Activated CD8-positive, alpha-beta T cell treated with anti-CD3 and anti-CD28 coated beads, Interleukin-2, amount 10 ng/mL, durations not matched to agents 7 days and 5 days (primary cell): ENCODE results near the gene TSSK2. TPM values are rescaled to one million over a fixed set of nuclear protein-coding genes. Genes with fewer than 3 reads are reported as not detected.

Experiments used
- ATAC-seq: fragments of 150-1000 bp; cut with Tn5 transposase; one replicate; pipeline ENCODE4 v1.10.0; 2021; ENCODE audit warnings: moderate library complexity
- CTCF ChIA-PET: fragments of 350-600 bp; sonication (Branson Sonifier 250); formaldehyde crosslinking; loops from one replicate; lab custom pipeline; 2021; ENCODE audit warnings: antibody characterized with exemption; lab: Charles Lee
- POLR2A ChIA-PET: fragments of 350-600 bp; sonication (Branson Sonifier 250); formaldehyde crosslinking; loops from one replicate; lab custom pipeline; 2021; ENCODE audit warnings: antibody characterized with exemption; lab: Charles Lee
- DNase-seq: peaks from one replicate; pipeline ENCODE4 v3.0.0-alpha.2; 2020
- H3K27ac Mint-ChIP-seq: one replicate; pipeline ENCODE4 v1.8.0; 2021; ENCODE audit warnings: mild to moderate bottlenecking, mixed read lengths
- H3K27me3 Mint-ChIP-seq: one replicate; pipeline ENCODE4 v1.8.0; 2021; ENCODE audit warnings: low read depth, mixed read lengths
- H3K36me3 Mint-ChIP-seq: one replicate; pipeline ENCODE4 v1.8.0; 2021; ENCODE audit warnings: low read depth, mixed read lengths
- H3K4me1 Mint-ChIP-seq: one replicate; pipeline ENCODE4 v1.8.0; 2021; ENCODE audit warnings: low read depth, mixed read lengths
- H3K4me3 Mint-ChIP-seq: one replicate; pipeline ENCODE4 v1.8.0; 2021; ENCODE audit warnings: mild to moderate bottlenecking, mixed read lengths
- H3K9me3 Mint-ChIP-seq: one replicate; pipeline ENCODE4 v1.8.0; 2022; ENCODE audit warnings: mixed read lengths; ENCODE audit not compliant: insufficient read depth
- total RNA-seq, 2 experiments: library from RNA; stranded (reverse); gene quantifications; one replicate each; pipeline ENCODE4 v1.2.3, GENCODE V29; 2021

Gene TSSK2
- total RNA-seq, 2 experiments from 2014 or later: not detected

DNA sequence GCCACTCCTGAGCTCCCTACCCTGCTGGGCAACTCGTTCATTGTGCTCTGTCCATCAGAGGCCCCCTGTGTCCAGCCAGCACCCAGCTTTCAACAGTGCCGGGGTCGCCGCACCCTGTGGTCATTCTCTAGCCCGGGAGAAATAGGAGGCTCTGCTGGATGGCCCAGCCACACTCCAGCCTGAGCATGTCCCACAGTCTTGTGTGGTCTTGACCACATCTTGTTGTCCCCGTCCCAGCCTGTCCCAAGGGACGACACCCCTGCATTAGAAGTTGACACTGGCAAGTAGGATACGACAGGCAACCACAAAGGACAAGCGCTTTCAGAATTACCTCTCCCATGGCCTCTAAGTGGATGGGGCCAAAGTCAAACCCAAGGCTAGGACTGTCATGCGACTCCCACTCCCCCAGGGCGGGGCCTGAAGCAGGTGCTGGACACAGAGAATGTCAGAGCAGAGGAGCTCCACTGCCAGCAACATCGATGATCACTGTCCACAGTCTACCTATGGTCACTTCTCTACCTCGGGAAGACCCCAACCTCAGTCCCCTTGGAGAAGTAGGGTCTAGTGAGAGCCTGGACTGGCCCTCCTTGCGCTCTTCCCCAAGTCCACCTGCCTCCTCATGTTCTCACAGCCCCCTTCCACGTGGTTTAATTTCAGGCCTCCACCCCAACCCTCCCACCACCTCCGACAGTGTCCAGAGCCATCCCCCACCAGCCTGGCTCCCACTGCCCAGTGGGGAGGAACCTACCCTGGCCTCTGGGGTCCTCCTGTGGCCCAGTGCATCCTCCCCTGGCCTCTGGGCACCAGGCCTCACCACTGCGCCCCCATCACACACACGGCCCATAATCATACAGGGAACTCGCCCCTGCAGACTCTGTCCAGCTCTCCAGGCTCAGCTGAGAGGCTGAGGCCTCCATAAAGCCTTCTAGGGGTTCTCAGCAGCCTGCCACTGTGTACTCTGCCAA lies 4.5 kb upstream of the TSSK2 start:
- CTCF ChIA-PET: interaction anchor here (1.6 kb wide), 1 partner anchor 18 kb away, joined by 5 read pairs; the partner anchor contains the start of gene ESS2
- Mint-ChIP-seq H3K4me3 (no peak overlapping the region), H3K36me3 (peaks cover 4% of the 10 kb centered on the region), H3K27me3 (no peaks in the 10 kb centered on the region), H3K27ac (no peak overlapping the region), H3K9me3 (no peaks in the 10 kb centered on the region), H3K4me1 (peaks cover 8% of the 10 kb centered on the region)
- POLR2A ChIA-PET: no interaction called here
- ATAC-seq: no peak
- DNase-seq: no peak

DNA sequence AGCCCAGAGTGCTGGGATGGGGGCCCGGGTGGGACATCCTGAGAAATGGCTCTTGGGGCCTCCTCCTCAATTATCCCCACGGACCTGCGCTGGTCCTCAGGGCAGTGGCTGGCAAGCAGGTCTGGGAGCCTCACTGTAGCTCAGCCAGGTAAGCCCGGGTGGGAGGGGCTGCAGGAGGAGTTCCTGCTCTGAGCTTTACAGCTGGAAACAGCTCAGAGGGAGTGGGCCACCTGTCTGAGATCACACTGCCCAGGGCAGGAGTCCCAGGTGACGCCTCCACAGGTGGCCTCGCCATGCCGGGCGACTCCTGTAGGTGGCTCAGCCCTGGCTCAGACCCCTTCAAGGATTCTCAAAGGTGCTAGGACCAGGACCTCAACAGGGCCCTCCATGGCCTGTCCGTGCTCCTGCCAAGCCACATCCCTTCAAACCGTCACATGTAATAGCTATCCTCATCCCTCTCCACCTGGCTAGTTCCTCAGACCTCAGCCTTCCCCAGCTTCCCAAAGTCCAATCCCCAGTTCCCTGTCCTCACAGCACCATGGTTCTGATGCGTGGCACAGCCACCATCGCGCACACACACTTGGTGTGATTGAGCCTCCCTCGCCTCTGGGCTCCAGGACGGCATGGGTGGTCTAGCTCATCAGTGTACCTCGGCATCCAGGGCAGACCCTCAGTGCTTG lies 3.6 kb upstream of the TSSK2 start:
- ChIA-PET POLR2A (no interaction called here), CTCF (no interaction called here)
- Mint-ChIP-seq H3K4me3 (no peak overlapping the region), H3K27ac (no peak overlapping the region), H3K36me3 (peaks cover 7% of the 10 kb centered on the region), H3K27me3 (no peaks in the 10 kb centered on the region), H3K4me1 (peaks cover 7% of the 10 kb centered on the region), H3K9me3 (no peaks in the 10 kb centered on the region)
- no peak for DNase-seq
- no peak for ATAC-seq

- ChIA-PET CTCF (no interaction called here), POLR2A (no interaction called here)
- Mint-ChIP-seq H3K27ac (no peak overlapping the region), H3K36me3 (peaks cover 10% of the 10 kb centered on the region), H3K4me3 (no peak overlapping the region), H3K9me3 (no peaks in the 10 kb centered on the region), H3K4me1 (peaks cover 2% of the 10 kb centered on the region), H3K27me3 (no peaks in the 10 kb centered on the region)
- ATAC-seq (no peak), DNase-seq (no peak)
Observed at GRCh38 chr22:19128009-19128401, 3.1 kb upstream of the TSSK2 start.

DNA sequence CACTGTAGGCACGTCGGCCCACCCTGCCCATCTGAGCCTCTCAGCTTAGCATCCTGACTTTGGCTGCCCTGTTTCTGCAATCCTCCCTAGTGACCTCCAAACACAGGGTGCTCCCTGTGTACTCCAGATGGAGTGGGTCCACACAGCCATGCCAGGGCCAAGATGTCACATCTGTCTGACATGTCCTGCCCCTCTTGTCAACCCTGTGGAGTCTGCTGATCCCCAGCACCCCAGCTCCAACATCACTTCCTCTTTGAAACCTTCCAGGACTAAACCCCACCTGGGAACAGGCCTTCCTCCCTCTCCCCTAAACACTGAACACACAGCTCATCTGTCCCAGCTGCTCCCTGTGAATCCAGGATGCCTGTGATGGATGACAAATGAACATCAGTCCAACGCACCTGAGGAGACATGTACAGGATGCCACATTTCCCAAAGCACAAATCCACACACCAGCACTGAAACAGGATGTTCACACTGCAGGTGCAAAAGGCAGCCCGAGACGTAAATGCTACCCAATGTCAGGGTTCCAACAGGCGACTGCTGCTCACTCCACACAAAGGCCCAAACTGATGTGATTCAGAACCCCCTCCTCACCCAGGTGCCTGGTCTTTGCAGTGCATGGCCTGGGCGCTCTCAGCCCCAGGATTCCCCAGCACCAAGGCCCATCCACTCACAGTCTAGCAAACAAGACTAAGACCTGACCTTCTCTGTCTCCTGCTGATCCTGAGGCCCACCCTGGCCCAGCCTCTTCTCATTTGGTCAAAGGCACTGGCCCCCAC lies 2.0 kb upstream of the TSSK2 start:
- Mint-ChIP-seq H3K27me3 (no peaks in the 10 kb centered on the region), H3K9me3 (no peaks in the 10 kb centered on the region), H3K4me1 (no peaks in the 10 kb centered on the region), H3K4me3 (no peak overlapping the region), H3K36me3 (peaks cover 10% of the 10 kb centered on the region), H3K27ac (no peak overlapping the region)
- no peak for DNase-seq
- CTCF ChIA-PET: no interaction called here
- POLR2A ChIA-PET: no interaction called here
- no peak for ATAC-seq

- DNase-seq: no peak
- POLR2A ChIA-PET: no interaction called here
- Mint-ChIP-seq H3K27ac (peak overlapping the region; percentile 39), H3K9me3 (no peaks in the 10 kb centered on the region), H3K4me3 (no peak overlapping the region), H3K36me3 (peaks cover 12% of the 10 kb centered on the region), H3K27me3 (no peaks in the 10 kb centered on the region), H3K4me1 (no peaks in the 10 kb centered on the region)
- ATAC-seq: no peak
- CTCF ChIA-PET: interaction anchor here (1.9 kb wide), 1 partner anchor 14 kb away, joined by 6 read pairs; the partner anchor contains the start of gene ESS2
Observed at GRCh38 chr22:19129871-19130270, 1.2 kb upstream of the TSSK2 start.

GRCh38 chr22:19131685-19132015 lies 542 bp downstream of the TSSK2 start:
- Mint-ChIP-seq H3K27me3 (no peaks in the 10 kb centered on the region), H3K4me1 (no peaks in the 10 kb centered on the region), H3K9me3 (no peaks in the 10 kb centered on the region), H3K4me3 (no peak overlapping the region), H3K27ac (no peak overlapping the region), H3K36me3 (peaks cover 25% of the 10 kb centered on the region)
- POLR2A ChIA-PET: no interaction called here
- ATAC-seq (no peak), DNase-seq (no peak)
- CTCF ChIA-PET: interaction anchor here (1.9 kb wide), 1 partner anchor 13 kb away, joined by 6 read pairs; the partner anchor contains the start of gene ESS2

DNA sequence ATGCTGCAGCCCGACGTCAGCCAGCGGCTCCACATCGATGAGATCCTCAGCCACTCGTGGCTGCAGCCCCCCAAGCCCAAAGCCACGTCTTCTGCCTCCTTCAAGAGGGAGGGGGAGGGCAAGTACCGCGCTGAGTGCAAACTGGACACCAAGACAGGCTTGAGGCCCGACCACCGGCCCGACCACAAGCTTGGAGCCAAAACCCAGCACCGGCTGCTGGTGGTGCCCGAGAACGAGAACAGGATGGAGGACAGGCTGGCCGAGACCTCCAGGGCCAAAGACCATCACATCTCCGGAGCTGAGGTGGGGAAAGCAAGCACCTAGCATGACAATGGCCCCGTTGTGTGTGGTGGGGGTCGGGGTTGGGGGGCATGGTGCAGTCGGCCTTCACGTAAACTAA lies 1.0 kb downstream of the TSSK2 start:
- Mint-ChIP-seq H3K4me1 (no peaks in the 10 kb centered on the region), H3K27ac (no peak overlapping the region), H3K9me3 (no peaks in the 10 kb centered on the region), H3K36me3 (peaks cover 27% of the 10 kb centered on the region), H3K27me3 (no peaks in the 10 kb centered on the region), H3K4me3 (no peak overlapping the region)
- DNase-seq (no peak), ATAC-seq (no peak)
- CTCF ChIA-PET: no interaction called here
- POLR2A ChIA-PET: interaction anchor here (0.7 to 1.0 kb wide), 2 partner anchors 12 to 26 kb away, joined by 3 read pairs; partner anchors contain the start of gene ESS2

DNA sequence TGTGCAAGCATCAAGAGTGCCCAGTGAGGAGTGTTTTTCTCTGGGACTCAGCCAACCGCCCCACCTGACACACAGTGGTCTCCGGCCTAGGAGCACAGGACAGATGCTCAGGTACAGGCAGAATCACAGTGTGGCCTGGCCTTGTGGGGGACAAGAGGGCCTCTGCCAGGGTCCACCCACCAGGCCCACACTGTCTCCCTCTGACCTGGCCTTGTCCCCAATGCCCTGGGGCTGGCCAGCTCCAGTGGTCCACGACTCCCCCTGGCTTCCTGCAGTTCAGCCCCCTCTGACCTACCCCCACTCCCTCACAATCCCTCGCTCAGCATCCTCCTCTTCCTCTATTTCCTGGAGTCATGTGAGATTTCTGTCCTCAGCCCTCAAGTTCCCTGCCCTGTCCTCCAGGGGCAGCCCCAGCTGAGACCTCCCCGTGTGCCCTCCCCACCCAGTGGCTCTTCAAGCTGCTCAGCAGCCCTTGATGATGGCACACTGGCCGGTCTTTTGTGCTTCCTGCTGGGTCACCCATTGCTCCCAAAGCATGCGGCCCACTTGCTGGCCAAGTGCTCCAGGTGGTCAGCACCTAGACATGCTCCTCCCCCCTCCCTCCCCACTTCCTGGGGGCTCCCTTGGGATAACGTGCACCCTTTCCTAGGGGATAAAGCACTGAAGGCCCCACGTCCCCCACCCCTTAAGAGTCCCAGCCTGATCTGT lies 1.7 kb downstream of the TSSK2 start:
- H3K9me3 Mint-ChIP-seq: no peaks in the 10 kb centered on the region
- DNase-seq: no peak
- ChIA-PET POLR2A (interaction anchor here (0.7 to 1.0 kb wide), 2 partner anchors 12 to 26 kb away, joined by 3 read pairs; partner anchors contain the start of gene ESS2), CTCF (interaction anchor here (0.9 kb wide), 1 partner anchor 11 kb away, joined by 5 read pairs; the partner anchor contains the start of gene ESS2)
- ATAC-seq: no peak
- H3K4me1 Mint-ChIP-seq: no peaks in the 10 kb centered on the region
- no peaks in the 10 kb centered on the region for H3K27me3 Mint-ChIP-seq
- peaks cover 31% of the 10 kb centered on the region for H3K36me3 Mint-ChIP-seq
- no peak overlapping the region for H3K4me3 Mint-ChIP-seq
- no peak overlapping the region for H3K27ac Mint-ChIP-seq

- CTCF ChIA-PET: interaction anchor here (0.9 kb wide), 1 partner anchor 11 kb away, joined by 5 read pairs; the partner anchor contains the start of gene ESS2
- peaks cover 31% of the 10 kb centered on the region for H3K36me3 Mint-ChIP-seq
- ATAC-seq (no peak), DNase-seq (no peak)
- H3K27me3 Mint-ChIP-seq: no peaks in the 10 kb centered on the region
- POLR2A ChIA-PET: no interaction called here
- no peak overlapping the region for H3K4me3 Mint-ChIP-seq
- H3K4me1 Mint-ChIP-seq: no peaks in the 10 kb centered on the region
- H3K9me3 Mint-ChIP-seq: no peaks in the 10 kb centered on the region
- H3K27ac Mint-ChIP-seq: no peak overlapping the region
Observed at GRCh38 chr22:19133561-19133960, 2.5 kb downstream of the TSSK2 start.

GRCh38 chr22:19134176-19134831 lies 3.2 kb downstream of the TSSK2 start:
- ATAC-seq: no peak
- Mint-ChIP-seq H3K4me3 (no peak overlapping the region), H3K27ac (no peak overlapping the region), H3K4me1 (no peaks in the 10 kb centered on the region), H3K9me3 (no peaks in the 10 kb centered on the region), H3K27me3 (no peaks in the 10 kb centered on the region), H3K36me3 (peaks cover 33% of the 10 kb centered on the region)
- no peak for DNase-seq
- POLR2A ChIA-PET: no interaction called here
- CTCF ChIA-PET: no interaction called here

- H3K4me1 Mint-ChIP-seq: no peaks in the 10 kb centered on the region
- no peaks in the 10 kb centered on the region for H3K9me3 Mint-ChIP-seq
- ATAC-seq (no peak), DNase-seq (no peak)
- CTCF ChIA-PET: no interaction called here
- no peak overlapping the region for H3K27ac Mint-ChIP-seq
- no peaks in the 10 kb centered on the region for H3K27me3 Mint-ChIP-seq
- peaks cover 37% of the 10 kb centered on the region for H3K36me3 Mint-ChIP-seq
- H3K4me3 Mint-ChIP-seq: no peak overlapping the region
- POLR2A ChIA-PET: no interaction called here
Observed at GRCh38 chr22:19134874-19135273, 3.8 kb downstream of the TSSK2 start.
